GM12873 (cell line): ENCODE results near the gene ANKRD45.

Source experiments
- CTCF ChIP-seq: IDR thresholded peaks from 2 replicates; pipeline ENCODE4 v1.5.1; 2012; ENCODE audit warnings: low read depth, mild to moderate bottlenecking, moderate library complexity, low read length, control low read depth; ENCODE audit not compliant: insufficient read depth; ENCODE audit errors: missing control alignments

The ANKRD45 gene

GRCh38 chr1:173702736-173703135, 33.1 kb upstream of the ANKRD45 start:
- no peak for TF ChIP-seq CTCF

- no peak for TF ChIP-seq CTCF
Observed at GRCh38 chr1:173693238-173693637, 23.6 kb upstream of the ANKRD45 start.

GRCh38 chr1:173688300-173688699, 18.6 kb upstream of the ANKRD45 start:
- no peak for TF ChIP-seq CTCF

DNA sequence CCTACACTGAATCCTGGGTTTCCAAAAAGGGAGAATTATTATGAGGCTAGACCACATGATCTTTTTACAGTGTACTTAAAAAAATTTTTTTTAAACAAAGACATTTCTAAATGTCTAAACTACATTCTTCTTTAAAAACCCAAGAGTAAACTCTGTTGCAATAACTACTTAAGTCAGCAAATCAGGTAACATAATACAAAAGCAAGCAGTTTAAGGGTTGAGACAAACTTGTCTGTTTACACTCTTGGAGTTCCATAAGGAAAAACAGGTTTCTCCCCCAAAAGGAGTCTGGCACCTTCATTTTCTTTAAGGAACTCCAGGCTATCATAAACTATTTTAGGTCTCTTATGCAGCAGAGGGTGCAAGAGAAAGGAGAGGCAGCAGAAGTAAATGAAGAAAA, 12.5 kb upstream of the ANKRD45 start:
- no peak for TF ChIP-seq CTCF

DNA sequence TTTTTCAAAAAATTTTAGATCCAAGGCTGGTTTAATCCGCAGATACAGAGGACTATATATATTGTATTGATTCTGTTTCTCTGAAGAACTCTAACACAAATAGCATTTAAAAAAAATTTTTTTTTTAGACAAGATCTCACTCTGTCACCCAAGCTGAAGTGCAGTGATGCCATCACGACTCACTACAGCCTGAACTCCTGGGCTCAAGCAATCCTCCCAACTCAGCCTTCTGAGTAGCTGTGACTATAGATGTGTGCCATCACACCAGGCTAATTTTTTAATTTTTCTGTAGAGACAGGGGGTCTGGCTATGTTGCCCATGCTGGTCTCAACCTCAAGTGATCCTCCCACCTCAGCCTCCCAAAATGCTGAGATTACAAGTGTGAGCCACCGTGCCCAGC, 3.0 kb downstream of the ANKRD45 start:
- no peak for TF ChIP-seq CTCF

DNA sequence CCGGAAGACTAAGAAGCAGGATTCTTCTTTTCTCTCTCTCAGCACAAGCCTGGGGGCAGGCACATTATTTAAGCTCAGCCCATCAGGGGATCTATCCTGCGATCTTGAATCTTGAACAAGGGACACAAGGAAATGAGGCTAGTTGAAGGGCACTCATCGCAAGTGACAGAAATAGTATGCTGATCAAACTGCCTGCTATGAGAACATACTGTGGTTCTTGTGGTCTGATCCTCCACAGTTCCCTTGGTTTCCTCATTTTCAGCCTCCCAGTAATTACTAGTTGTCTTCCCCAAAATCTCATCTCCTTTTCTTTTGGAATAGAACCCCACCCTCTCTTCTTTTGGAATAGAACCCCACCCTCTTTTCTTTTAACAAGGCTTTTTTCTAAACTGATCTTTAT, 6.5 kb downstream of the ANKRD45 start:
- no peak for TF ChIP-seq CTCF

DNA sequence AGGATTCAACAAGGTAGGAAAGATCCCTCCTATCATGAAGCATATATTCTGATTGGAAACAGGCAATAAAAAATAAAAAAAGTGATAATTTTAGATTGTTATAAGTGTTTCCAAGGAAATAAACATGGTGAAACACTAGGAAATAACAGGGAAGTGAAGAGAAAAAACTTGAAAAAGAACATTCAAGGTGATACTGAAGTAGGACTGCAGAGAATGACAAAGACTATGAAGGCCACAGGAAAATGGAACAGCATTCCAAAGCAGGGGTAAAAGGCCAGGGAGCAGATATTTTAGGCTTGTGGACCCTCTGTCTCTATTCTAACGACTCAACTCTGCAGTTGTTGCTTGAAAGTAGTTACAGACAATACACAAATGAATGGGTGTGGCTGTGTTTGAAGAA, 7.9 kb downstream of the ANKRD45 start:
- no peak for TF ChIP-seq CTCF
